RWPE1 (cell line): ENCODE measurements around the gene RAB5A.
"Not testable (repeated sequence)": the region's sequence is repeated elsewhere in the genome, so short reads cannot be mapped to it uniquely, and the experiment has no call there.

Source experiments
- CTCF ChIA-PET: fragments of 350-600 bp; sonication (Branson Sonifier 250); formaldehyde crosslinking; extraction: SDS; loops from one replicate; lab custom pipeline; 2021; lab: Yijun Ruan, JAX
- POLR2A ChIA-PET: fragments of 400-600 bp; formaldehyde crosslinking; extraction: SDS; loops from one replicate; lab custom pipeline; 2020; ENCODE audit warnings: antibody characterized with exemption; ENCODE audit not compliant: low non-redundant PET; lab: Yijun Ruan, JAX
- DNase-seq: peaks from one replicate; pipeline ENCODE4 v3.0.0; 2012; ENCODE audit warnings: low spot score
- H3K27ac ChIP-seq: fragments of 450-650 bp; 2 replicates; pipeline ENCODE4 v1.5.1; 2017
- CTCF ChIP-seq: fragments of 450-650 bp; conservative IDR thresholded peaks from 2 replicates; pipeline ENCODE4 v1.5.1; 2017; ENCODE audit warnings: low read depth, mild to moderate bottlenecking

RAB5A gene

DNA sequence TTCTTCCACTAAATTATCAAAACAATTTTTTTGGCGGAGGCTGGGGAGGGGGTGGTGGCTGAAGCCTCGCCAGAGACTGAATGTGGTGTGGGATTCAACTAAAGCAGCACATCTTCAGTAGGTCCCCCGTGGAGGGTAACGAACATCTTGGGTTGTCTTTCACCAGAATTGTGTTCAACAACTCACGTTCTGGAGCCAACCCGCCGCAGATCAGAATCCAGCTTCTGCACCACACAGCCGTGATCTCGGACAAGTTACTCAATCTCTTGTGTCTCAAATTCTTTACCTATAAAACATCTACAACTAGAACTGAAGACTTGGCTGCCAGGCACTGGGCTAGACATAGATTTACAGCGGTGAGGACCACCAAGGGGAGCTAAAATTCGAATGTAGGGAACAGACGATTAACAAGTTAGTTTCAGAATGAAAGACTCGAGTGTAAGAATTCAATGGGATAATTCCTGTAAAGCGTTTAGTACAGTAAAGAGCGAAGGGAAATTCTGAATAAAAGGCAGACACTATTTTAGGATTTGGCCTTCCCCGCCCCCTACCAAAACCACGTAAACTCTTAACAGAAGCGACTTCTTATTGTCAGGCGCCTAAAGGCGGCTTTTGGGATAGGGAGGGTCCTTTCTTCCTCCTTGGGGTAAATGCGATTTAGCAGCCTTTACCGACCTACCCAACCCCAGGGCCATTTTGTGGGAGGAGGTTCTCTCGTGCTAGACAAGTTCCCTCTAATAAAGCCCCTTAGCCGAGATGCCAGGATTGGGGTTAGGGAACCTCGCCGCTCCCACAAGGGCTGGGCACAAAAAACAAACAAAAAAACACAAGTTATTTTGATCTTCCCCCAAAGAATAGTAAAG, 697 bp upstream of the RAB5A start:
- TF ChIP-seq CTCF = no peak
- ChIA-PET CTCF (no interaction called here), POLR2A (no interaction called here)
- no peak for DNase-seq
- H3K27ac ChIP-seq = peak overlapping the region; percentile 99

DNA sequence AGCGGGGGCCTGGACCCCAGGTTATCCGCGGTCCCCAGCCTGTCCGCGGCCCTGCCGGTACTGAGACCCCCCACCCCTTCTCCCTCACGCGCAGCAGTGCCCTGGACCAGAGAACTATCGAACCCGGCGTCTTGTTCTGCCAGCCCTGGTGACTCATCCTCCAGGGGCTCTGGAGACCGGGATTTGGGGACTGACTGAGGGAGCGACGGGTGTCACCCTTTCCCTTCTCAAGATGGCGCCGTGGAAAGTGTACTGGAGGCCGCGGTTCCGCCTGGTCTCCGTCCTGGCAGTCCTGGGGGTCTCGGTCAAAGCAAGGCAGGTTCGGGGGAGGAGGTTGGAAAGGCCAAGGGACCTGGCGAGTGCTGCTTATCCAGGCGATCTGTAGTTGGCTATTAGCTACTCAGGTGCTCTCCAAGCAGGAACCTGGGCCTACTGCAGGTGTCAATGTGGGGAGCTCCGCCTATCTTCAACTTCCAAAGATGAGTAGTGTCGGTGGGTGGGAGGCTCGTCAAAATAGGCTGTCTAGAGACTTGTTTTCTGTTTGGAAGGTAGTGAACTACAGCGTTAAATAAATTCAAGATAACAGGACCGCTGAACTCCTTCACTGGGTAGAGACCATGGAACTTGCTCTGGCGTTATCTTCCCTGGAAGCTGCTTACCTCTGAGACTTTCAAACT, 790 bp downstream of the RAB5A start:
- CTCF ChIA-PET = no interaction called here
- peak overlapping the region; percentile 99 for H3K27ac ChIP-seq
- peak; percentile 22 for DNase-seq
- POLR2A ChIA-PET = interaction anchor here (0.5 kb wide), 1 partner anchor 96 kb away, joined by 3 read pairs; no protein-coding TSS in a partner anchor
- TF ChIP-seq CTCF = no peak

DNA sequence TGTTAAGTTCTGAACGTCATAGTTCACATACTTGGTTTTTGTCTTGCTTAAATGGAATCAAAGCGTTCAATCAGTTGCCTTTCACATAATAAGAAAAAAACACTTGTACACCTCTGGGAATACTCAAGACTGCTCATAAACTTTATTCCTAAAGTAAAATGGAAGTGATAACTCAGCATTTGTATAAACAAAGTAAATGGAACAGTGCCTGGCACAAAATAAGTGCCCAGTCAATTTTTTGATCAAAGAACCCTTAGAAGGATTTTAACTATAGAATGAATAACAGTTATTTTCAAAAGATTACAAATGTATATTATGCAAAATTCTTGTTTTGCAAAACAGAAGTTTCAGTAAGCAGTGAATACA, 1.3 kb downstream of the RAB5A start:
- no peak for DNase-seq
- peak overlapping the region; percentile 99; the same call in 1 of the 2 replicates for H3K27ac ChIP-seq
- ChIA-PET CTCF (no interaction called here), POLR2A (no interaction called here)
- no peak for TF ChIP-seq CTCF

GRCh38 chr3:19950316-19950715, 3.4 kb downstream of the RAB5A start:
- POLR2A ChIA-PET = no interaction called here
- CTCF ChIA-PET = no interaction called here
- no peak for DNase-seq
- no peak for TF ChIP-seq CTCF
- H3K27ac ChIP-seq = no peak overlapping the region

GRCh38 chr3:19954676-19955075, 7.8 kb downstream of the RAB5A start:
- CTCF ChIA-PET = no interaction called here

DNA sequence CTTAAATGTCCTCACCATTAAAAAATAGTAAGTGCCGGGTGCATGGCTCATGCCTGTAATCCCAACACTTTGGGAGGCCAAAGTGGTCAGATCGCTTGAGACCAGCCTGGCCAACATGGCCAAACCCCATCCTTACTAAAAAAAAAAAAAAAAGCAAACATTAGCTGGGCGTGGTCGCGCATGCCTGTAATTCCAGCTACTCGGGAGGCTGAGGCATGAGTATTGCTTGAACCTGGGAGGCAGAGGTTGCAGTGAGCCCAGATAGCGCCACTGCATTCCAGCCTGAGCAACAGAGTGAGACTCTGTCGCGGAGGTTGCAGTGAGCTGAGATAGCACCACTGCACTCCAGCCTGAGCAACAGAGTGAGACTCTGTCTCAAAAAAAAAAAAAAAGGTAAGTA, 10.5 kb downstream of the RAB5A start:
- H3K27ac ChIP-seq, POLR2A ChIA-PET, DNase-seq: not testable (repeated sequence)
- CTCF ChIA-PET = interaction anchor here (0.6 kb wide), 1 partner anchor 11 kb away, joined by 4 read pairs; no protein-coding TSS in a partner anchor

More at GRCh38 chr3:19954676-19955075, 7.8 kb downstream of the RAB5A start:
- H3K27ac ChIP-seq = no peak overlapping the region
- no peak for DNase-seq
- POLR2A ChIA-PET = no interaction called here
- TF ChIP-seq CTCF = no peak

GRCh38 chr3:19959505-19959904, 12.6 kb downstream of the RAB5A start:
- no peak for DNase-seq
- H3K27ac ChIP-seq = no peak overlapping the region
- POLR2A ChIA-PET = no interaction called here
- no peak for TF ChIP-seq CTCF
- CTCF ChIA-PET = no interaction called here
